HL-60 (cell line): ENCODE measurements around the gene CIP2A.

Source experiments
- CTCF ChIP-seq: IDR thresholded peaks from one replicate; pipeline ENCODE4 v1.5.1; 2011; ENCODE audit warnings: low read length, control low read depth, inconsistent platforms; ENCODE audit not compliant: insufficient read depth
- POLR2AphosphoS5 ChIP-seq: IDR thresholded peaks from 2 replicates; pipeline ENCODE4 v1.6.1; 2012; ENCODE audit warnings: low read depth
- REST ChIP-seq: IDR thresholded peaks from 2 replicates; pipeline ENCODE4 v1.6.1; 2012; ENCODE audit warnings: low read depth; ENCODE audit not compliant: insufficient replicate concordance

DNA sequence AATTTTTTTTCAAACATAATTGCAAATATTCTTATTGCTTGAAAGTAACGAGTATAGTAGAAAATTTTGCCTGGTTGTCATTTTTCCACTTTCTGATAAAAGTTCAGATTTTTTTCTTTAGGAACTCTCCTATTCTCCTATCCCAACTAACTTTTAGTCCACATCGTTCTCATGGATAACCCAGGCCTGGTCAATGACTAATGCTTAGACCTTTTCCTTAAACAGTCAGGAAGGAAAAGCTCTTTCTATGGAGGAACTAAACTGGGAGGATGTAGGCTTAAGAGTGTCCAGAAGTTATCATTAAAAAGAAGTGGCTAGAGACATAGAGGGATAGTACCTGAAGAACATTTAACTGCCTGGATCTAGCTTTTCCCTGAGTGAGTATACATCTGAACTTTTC lies 26.7 kb downstream of the CIP2A start:
- TF ChIP-seq REST (no peak), CTCF (no peak), POLR2AphosphoS5 (no peak)
